Osteoblast (primary cell): Measurements from ENCODE around the gene NDFIP2. TPM values are rescaled to one million over a fixed set of nuclear protein-coding genes. Genes with fewer than 3 reads are reported as not detected.

Experiments
- DNase-seq: peaks from one replicate; pipeline ENCODE4 v3.0.0; 2011; ENCODE audit warnings: low spot score, mixed read lengths; ENCODE audit not compliant: insufficient read length; ENCODE audit errors: missing footprints
- H2AFZ ChIP-seq: 2 replicates; pipeline ENCODE4 v1.6.0; 2011; ENCODE audit warnings: mild to moderate bottlenecking, low read length
- H3K27ac ChIP-seq: 2 replicates; pipeline ENCODE4 v1.5.1; 2011; ENCODE audit warnings: mild to moderate bottlenecking, low read depth, low read length, moderate library complexity
- H3K27me3 ChIP-seq: 2 replicates; pipeline ENCODE4 v1.6.0; 2012; ENCODE audit warnings: mild to moderate bottlenecking, control low read depth, inconsistent platforms, low read length, moderate library complexity; ENCODE audit not compliant: insufficient read depth
- H3K36me3 ChIP-seq: 2 replicates; pipeline ENCODE4 v1.5.1; 2011; ENCODE audit warnings: mild to moderate bottlenecking, low read length, control low read depth, moderate library complexity; ENCODE audit not compliant: insufficient read depth
- H3K4me1 ChIP-seq: 2 replicates; pipeline ENCODE4 v1.5.1; 2011; ENCODE audit warnings: mild to moderate bottlenecking, low read length, control low read depth, moderate library complexity; ENCODE audit not compliant: insufficient read depth
- H3K4me2 ChIP-seq: 2 replicates; pipeline ENCODE4 v1.6.0; 2011; ENCODE audit warnings: mild to moderate bottlenecking, low read length; ENCODE audit not compliant: insufficient read depth
- H3K4me3 ChIP-seq: fragments of 200-600 bp; sonication (generic); 3 replicates; pipeline ENCODE4 v1.5.1; 2012; ENCODE audit warnings: mild to moderate bottlenecking, low read length, inconsistent platforms; ENCODE audit not compliant: insufficient read depth
- H3K79me2 ChIP-seq: 2 replicates; pipeline ENCODE4 v1.6.0; 2012; ENCODE audit warnings: mild to moderate bottlenecking, low read length, control low read depth, inconsistent platforms; ENCODE audit not compliant: insufficient read depth
- H3K9me3 ChIP-seq: 2 replicates; pipeline ENCODE4 v1.5.1; 2011; ENCODE audit warnings: low read depth, low read length, control low read depth
- H4K20me1 ChIP-seq: 2 replicates; pipeline ENCODE4 v1.6.0; 2012; ENCODE audit warnings: mild to moderate bottlenecking, low read length, control low read depth; ENCODE audit not compliant: insufficient read depth
- total RNA-seq: library from RNA; depleted of rRNA; stranded (reverse); fragments of >200 nt; gene quantifications from 2 replicates; pipeline ENCODE4 v1.2.3, GENCODE V29; 2012
- TF ChIP-seq, protein P1 (sequence below): IDR thresholded peaks from 2 replicates; pipeline ENCODE4 v1.5.1; 2011; ENCODE audit warnings: mild to moderate bottlenecking, low read depth, low read length, moderate library complexity; ENCODE audit errors: extremely low read depth

NDFIP2 gene
- total RNA-seq, 1 donor: 56.5 TPM

GRCh38 chr13:79435561-79435990, 45.4 kb upstream of the NDFIP2 start:
- Histone ChIP-seq H3K4me1 (peaks cover 23% of the 10 kb centered on the region), H3K4me2 (peak overlapping the region; percentile 60), H3K4me3 (no peak overlapping the region), H3K9me3 (no peaks in the 10 kb centered on the region), H3K36me3 (no peaks in the 10 kb centered on the region), H2AFZ (no peak overlapping the region), H3K27ac (peak overlapping the region; percentile 90), H3K79me2 (no peaks in the 10 kb centered on the region), H4K20me1 (no peaks in the 10 kb centered on the region), H3K27me3 (no peaks in the 10 kb centered on the region)
- TF ChIP-seq, protein P1, sequence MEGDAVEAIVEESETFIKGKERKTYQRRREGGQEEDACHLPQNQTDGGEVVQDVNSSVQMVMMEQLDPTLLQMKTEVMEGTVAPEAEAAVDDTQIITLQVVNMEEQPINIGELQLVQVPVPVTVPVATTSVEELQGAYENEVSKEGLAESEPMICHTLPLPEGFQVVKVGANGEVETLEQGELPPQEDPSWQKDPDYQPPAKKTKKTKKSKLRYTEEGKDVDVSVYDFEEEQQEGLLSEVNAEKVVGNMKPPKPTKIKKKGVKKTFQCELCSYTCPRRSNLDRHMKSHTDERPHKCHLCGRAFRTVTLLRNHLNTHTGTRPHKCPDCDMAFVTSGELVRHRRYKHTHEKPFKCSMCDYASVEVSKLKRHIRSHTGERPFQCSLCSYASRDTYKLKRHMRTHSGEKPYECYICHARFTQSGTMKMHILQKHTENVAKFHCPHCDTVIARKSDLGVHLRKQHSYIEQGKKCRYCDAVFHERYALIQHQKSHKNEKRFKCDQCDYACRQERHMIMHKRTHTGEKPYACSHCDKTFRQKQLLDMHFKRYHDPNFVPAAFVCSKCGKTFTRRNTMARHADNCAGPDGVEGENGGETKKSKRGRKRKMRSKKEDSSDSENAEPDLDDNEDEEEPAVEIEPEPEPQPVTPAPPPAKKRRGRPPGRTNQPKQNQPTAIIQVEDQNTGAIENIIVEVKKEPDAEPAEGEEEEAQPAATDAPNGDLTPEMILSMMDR: no peak
- no peak for DNase-seq

- DNase-seq: no peak
Measured at GRCh38 chr13:79439275-79439674, 41.7 kb upstream of the NDFIP2 start.

GRCh38 chr13:79440958-79441528, 39.9 kb upstream of the NDFIP2 start:
- DNase-seq: no peak
- H3K27ac ChIP-seq: no peak overlapping the region
- no peak overlapping the region for H2AFZ ChIP-seq
- H3K4me2 ChIP-seq: no peak overlapping the region
- no peaks in the 10 kb centered on the region for H3K36me3 ChIP-seq
- no peaks in the 10 kb centered on the region for H3K79me2 ChIP-seq
- H3K9me3 ChIP-seq: no peaks in the 10 kb centered on the region
- TF ChIP-seq, protein P1: no peak
- H3K4me3 ChIP-seq: no peak overlapping the region
- peaks cover under 1% of the 10 kb centered on the region for H3K4me1 ChIP-seq
- H3K27me3 ChIP-seq: no peaks in the 10 kb centered on the region
- no peaks in the 10 kb centered on the region for H4K20me1 ChIP-seq

More at GRCh38 chr13:79439275-79439674, 41.7 kb upstream of the NDFIP2 start:
- H3K4me3 ChIP-seq: no peak overlapping the region
- H2AFZ ChIP-seq: no peak overlapping the region
- TF ChIP-seq, protein P1: no peak
- no peaks in the 10 kb centered on the region for H3K27me3 ChIP-seq
- no peaks in the 10 kb centered on the region for H4K20me1 ChIP-seq
- no peaks in the 10 kb centered on the region for H3K36me3 ChIP-seq
- no peak overlapping the region for H3K27ac ChIP-seq
- H3K79me2 ChIP-seq: no peaks in the 10 kb centered on the region
- no peaks in the 10 kb centered on the region for H3K9me3 ChIP-seq
- peaks cover 18% of the 10 kb centered on the region for H3K4me1 ChIP-seq
- H3K4me2 ChIP-seq: no peak overlapping the region

- Histone ChIP-seq H3K79me2 (no peaks in the 10 kb centered on the region), H3K4me3 (no peak overlapping the region), H2AFZ (no peak overlapping the region), H3K27ac (no peak overlapping the region), H3K27me3 (no peaks in the 10 kb centered on the region), H3K4me2 (no peak overlapping the region), H3K9me3 (no peaks in the 10 kb centered on the region), H3K4me1 (no peaks in the 10 kb centered on the region), H3K36me3 (no peaks in the 10 kb centered on the region), H4K20me1 (no peaks in the 10 kb centered on the region)
- no peak for DNase-seq
- TF ChIP-seq, protein P1: no peak
Measured at GRCh38 chr13:79442221-79442620, 38.7 kb upstream of the NDFIP2 start.
